Activated CD4-positive, alpha-beta T cell treated with anti-CD3 and anti-CD28 coated beads, Interleukin-2, amount 50 U/mL, for 4 hours (primary cell): Measurements from ENCODE around the gene OR56A1.
"Not testable (repeated sequence)": the region's sequence is repeated elsewhere in the genome, so short reads cannot be mapped to it uniquely, and the experiment has no call there.

Experiments
- DNase-seq, 2 experiments: peaks; one replicate each; pipeline ENCODE4 v3.0.0-alpha.2; 2020

Gene OR56A1, protein sequence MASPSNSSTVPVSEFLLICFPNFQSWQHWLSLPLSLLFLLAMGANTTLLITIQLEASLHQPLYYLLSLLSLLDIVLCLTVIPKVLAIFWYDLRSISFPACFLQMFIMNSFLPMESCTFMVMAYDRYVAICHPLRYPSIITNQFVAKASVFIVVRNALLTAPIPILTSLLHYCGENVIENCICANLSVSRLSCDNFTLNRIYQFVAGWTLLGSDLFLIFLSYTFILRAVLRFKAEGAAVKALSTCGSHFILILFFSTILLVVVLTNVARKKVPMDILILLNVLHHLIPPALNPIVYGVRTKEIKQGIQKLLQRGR

DNA sequence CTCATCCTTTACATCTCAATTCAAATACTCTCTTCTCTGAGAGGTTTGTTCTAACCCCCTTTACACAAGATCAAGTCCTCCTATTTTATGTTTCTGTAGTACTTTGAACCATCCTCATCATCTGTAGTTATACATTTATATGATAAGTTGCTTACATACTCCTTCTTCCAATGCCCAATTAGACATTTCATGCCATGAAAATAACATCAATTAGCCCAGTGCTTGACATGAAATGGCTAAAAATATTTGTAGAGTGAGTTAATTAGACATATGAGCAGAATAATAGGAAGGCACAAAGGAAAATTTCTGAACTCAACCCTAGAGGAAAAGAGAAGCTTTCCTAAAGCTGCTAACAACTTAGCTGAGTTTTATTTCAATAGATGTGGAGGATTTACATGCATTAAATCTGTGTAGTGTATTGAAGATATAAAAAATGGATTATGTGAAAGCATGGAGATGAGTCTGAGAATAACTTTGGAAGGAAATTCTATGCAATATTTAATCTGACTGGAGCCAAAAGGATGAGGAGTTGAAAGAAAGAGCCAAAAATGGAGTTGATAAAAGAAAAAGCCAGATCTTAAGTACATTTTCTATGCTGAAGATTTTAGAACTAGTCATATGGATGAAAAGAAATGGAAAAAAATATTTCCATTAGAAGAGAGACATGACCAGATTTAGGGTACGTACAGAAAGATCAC lies at the start of gene OR56A1:
TSS of gene OR56A1 (minus strand) at position 51 of the 698 bp plus-strand sequence. CDS start 3,066 bp downstream, outside the sequence.
- no peak for DNase-seq

DNA sequence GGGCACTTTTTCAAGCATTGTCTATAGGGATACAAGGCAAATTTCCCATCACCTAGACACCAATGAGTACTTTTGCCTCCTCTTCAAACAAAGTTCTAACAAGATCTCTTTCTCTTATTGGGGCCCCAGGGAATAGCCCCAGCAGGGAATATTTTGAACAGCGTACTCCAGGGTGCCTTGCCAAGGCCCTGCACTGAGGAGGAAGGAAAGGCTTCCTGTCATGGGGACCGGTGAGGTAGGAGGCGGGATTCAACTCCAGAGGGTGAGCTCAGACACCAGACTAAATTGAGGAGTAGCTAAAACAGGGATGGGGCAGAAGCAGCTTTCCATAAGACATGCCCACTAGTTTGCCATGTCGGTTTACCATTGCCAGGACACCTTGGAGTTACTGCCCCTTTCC lies 48.9 kb upstream of the OR56A1 start:
- DNase-seq = no peak

DNA sequence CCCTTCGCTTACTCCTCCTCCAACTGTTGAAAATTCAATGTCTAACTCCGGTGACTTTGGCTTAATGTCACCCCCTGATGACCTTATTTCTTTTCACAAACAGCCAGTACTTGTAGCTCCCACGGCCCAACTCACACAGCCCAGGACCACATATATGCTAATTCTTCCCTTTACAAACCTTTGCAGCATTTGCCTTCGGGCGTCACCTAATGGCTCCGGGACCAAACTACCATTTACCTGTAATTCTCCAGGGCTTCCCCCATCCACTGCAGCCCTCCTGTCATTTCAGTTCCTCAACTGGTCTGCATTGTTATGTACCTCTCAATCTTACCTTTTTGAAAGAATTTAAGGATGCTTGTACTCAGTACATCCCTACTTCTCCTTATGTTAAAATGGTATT lies 47.2 kb upstream of the OR56A1 start:
- DNase-seq = no peak

DNA sequence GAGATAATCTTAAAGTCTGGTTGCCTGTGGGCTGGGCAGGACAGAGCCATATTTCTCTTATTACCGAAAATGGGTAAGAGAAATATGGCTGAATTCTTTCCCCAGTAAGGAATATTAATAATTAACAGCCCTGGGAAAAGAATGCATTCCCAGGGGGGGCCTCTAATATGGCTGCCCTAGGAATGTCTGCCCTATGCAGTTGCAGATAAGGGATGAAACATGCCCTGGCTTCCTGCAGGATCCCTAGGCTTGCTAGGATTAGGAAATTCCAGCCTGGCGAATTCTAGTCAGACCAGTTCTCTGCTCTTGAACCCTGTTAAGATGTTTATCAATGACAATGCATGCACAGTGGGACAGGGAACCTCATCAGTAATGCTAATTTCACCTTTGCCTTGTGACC lies 45.9 kb upstream of the OR56A1 start:
- not testable (repeated sequence) for DNase-seq

DNA sequence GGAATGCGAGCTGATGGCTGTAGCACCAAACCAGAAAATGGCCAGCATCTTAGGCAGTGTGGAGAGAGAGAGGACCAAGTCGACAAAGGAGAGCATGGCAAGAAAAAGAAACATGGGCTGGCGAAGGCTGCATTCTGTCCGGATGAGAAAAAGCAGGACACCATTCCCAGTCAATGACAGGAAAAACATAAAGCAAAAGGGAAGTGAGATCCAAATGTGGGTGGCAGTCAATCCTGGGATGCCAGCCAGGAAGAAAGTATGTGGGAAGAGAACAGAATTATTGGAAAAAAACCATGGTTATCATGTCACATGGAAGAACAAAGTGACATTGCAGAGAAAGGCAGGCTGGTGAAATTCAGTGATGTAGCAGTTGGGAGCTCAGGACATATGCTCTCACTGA lies 36.9 kb upstream of the OR56A1 start:
- DNase-seq = no peak

DNA sequence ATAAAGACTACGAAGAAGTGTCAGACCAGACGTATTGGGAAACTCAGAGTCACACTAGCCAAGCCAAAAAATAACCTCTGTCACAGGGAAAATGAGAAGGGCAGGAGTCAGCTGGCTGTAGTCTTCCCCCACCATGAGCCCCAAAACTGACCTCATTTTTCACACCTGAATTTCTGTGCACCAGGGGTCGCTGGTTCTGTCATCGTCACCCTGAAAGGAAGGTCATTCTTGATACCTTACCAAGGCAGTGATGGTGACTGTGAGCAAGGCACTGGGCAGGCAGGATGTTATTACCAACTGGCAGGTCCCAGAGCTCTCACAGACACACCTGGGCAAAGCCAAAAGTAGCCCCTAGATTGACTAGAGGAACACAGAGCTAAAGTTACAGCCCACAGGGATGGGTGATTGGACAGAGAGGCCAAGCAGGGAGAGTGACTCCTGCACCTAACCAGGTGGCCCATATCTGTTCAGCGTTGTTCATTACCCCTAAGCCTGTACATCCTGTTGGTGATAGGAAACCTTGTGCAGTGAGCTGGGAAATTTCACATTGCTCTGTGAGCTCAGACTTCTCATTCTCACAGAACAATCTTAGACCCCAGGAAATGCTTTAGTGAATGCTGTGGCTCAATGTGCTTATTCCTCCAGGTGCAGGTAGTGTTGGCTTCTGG lies 32.3 kb upstream of the OR56A1 start:
- no peak for DNase-seq

DNA sequence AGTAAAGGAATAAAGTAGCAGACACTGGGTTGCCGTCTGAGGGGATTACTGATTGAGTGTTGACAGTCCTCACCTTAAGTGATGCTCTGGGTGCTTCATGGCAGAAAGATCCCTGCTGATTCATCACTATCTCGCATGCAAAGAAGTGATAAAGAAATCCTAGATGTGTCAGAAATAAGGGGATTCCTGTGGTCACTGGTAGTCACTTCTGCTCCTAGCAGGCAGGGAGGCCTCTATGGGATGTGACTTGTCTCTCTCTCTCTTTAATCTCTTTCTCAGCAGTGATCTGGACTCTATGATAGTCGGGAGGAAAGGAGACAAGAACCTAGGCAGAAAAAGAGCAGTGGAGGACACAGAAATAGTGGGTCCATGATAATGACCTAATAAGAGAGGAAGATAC lies 30.9 kb upstream of the OR56A1 start:
- DNase-seq = no peak

DNA sequence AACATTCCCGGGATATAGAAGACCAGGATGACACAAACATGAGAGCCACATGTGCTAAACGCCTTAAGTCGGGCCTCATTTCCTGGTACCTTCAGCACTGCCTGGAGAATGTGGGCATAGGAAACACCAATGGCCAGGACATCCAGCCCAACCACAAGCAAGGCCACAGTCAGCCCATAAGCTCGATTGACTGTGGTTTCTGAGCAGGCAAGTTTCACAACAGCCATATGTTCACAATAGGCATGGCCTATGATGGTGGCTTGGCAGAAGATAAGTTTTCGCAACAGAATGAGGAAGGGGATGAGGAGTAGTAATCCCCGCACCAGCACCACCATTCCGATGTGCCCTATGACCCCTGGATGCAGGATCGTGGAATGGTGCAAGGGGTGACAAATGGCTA lies 26.9 kb upstream of the OR56A1 start:
- DNase-seq = no peak

DNA sequence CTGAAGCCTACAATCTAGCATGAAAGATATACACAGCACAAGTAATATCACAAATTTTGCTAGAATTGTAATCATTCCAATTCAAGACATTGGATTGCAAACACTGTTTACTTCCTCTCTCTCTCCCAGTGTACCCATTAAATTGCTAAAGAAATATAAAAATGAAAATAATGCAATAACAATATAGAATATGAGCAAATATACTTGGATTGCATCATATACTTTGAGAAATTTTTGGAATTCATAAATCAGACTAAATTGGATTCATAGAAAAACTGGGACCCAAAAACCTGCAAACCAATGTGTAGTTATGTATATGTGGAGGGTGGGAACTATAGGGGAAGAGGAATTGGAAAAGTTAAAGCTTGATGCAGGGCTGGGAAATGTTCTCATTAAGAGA lies 25.0 kb upstream of the OR56A1 start:
- no peak for DNase-seq

DNA sequence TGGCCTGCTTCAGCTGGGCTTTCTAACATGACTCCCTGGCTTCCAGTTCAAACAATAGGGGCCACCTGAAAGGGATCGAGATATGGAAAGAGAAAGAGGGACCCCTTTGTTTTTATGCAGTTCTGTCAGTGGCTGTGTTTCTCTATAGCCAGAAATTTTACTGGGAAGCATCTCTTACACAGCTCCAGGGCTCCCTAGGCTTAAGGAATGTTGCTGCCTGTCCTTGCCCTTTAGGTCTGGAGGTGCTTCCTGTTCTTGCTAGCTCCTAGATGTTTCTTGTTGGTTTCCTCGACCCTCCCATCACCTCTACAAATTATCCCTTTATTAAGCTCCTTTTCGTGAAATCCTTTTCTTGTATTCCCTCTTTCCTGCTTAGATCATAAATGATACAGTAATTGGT lies 21.8 kb upstream of the OR56A1 start:
- DNase-seq = no peak

DNA sequence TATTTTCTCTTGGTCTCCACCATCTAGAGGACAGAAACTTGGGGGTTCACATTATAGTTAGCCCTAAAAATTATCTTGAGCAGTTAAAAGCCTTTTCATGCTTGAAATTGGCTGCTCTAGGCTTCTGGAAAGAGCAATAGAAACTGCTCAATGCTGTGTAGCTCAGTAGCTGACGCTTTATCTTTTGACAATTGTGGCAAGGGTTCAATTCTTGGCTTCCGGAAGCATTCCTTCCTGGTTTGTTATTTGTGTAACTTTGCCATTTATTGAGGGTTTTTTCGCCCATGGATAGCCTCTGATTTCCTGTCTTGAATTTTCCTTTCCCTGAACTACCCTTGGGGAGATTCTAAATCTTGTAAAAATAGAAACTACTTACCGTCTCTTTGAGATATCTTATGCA lies 10.3 kb upstream of the OR56A1 start:
- no peak for DNase-seq

DNA sequence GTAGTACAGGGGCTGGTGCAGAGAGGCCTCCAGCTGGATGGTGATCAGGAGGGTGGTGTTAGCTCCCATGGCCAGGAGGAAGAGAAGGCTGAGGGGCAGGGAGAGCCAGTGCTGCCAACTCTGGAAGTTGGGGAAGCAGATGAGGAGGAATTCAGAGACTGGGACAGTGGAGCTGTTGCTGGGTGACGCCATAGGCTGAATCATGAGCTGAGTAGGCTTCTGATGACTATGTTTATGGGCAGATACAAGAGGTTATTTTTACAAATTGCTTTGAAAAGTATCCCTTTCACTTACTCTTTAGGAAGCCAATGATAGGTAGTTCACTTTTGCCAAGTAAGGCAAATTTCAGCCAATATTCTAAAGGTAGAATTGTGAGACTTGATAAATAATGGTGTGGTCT lies 3.1 kb downstream of the OR56A1 start:
- DNase-seq = no peak

DNA sequence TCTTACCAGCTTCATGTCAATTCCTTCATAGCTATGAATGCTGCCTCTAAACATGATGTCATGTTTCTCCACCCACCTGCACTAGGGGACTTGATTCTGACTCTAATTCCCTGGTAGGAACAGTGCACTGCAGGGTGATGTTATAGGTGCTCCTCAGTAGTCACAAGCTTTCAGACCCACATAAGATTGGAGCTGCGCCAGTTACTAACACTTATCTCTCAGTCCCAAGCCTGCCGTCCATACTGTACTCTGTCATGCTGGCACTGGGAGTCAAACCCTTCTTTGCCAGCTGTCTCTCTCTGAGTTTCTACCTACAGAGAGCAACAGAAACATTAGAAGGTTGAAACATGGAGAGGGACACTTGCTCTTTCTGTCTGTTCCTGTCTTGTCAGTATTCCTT lies 5.5 kb downstream of the OR56A1 start:
- no peak for DNase-seq

DNA sequence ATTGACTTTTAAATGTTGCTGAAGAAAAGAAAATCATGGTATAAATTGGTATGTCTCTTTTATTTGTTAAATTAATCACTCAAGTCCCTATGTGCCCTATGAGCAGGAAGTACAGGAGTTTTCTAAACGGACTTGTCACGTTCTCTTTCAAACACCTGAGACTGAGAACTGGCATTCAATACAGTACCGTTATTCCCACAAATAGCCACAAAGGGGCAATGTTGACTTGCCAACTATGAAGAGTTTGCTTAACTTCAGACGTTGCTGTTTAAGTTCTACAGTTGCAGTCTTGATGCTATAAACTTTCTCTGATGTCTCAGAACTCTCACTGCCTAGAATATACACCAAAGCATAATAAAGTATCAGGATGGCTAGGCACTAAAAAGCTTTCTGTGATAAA lies 7.6 kb downstream of the OR56A1 start:
- no peak for DNase-seq

DNA sequence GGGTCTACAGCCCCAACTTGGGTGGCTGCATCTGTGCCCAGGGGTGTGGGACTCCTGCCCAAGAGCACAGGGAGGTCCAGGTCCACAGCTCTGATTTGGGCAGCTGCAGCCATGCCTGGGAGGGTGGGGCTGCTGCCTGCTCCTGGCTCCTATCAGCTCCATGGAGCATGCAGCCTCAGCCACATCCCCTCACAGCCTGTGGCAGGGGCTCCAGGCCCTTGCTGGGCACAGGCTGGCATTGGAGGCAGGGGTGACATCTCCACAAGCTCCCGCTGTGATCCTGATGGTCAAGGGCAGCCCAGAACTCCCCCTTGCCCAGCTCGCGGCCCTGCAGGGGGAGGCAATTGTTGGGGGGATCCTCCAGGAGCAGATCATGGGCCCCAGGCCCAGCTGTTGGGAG lies 17.5 kb downstream of the OR56A1 start:
- DNase-seq = no peak

DNA sequence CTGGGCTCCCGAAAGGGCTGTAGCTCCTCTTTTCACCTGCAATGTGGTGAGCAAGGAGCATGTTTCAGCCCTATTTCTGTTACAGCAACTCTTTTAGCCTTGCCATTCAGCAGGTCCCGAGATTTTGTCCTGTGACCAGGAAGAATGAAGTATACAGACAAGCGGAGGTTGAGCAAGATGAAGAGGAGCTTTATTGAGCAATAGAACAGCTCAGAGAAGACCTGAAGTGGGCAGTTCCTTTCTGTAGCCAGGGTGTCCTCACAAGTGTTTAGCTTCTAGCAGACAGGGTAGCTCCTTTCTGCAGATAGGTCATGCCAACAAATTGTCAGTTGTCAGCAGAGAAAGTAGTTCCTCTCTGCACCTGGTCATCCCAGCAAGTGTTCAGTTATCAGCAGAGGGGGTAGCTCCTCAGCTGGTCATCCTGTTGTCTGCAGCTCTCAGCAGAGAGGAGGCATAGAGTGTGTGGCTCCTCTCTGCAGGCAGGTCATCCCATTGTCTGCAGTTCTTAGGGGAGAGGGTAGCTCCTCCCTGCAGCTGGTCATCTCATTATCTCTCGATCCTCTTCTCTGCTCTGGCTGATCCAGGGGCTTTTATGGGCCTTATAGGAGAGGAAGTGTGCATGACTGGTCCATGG lies 18.4 kb downstream of the OR56A1 start:
- DNase-seq = no peak

DNA sequence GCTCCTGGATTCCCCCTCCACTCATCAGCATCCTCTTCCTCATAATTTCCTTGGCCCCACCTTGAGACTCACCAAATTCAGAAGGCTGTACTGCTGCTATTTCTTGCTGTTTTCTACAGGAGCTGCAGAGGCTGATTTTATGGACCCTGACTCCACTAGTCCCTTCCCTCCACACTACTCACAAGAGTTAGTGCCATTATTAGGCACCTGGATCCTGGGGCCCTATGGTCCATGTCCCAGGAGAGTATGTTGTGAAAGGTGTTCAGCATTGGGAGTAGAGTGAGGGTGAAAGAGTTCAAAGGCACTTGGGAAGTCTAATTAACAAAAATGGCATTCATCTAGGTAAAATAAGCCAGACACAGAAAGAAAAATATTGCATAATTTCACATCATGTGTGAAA lies 23.7 kb downstream of the OR56A1 start, which contains the start of gene OR56A4:
TSS of gene OR56A4 (minus strand) at position 101 of the 400 bp plus-strand sequence. CDS start 3,954 bp downstream, outside the sequence.
- no peak for DNase-seq

DNA sequence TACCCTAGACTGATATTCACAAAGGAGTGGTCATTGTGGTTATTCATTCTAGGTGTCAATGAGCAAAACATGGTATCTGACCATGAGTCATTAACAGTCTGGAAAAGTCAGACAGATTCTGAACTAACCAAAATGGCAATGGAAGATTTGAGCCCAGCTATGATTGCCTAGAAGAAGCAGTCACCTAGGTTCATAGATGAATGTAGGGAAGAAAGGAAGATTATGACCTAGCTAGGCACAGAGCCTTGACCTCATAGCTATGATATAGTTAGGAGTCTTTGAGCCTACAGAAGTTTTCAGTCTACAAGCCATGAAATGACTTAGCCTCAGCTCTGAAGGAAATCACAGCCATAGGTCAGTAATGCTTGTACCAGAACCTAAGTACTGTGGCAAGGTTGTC lies 24.2 kb downstream of the OR56A1 start:
- DNase-seq = no peak

DNA sequence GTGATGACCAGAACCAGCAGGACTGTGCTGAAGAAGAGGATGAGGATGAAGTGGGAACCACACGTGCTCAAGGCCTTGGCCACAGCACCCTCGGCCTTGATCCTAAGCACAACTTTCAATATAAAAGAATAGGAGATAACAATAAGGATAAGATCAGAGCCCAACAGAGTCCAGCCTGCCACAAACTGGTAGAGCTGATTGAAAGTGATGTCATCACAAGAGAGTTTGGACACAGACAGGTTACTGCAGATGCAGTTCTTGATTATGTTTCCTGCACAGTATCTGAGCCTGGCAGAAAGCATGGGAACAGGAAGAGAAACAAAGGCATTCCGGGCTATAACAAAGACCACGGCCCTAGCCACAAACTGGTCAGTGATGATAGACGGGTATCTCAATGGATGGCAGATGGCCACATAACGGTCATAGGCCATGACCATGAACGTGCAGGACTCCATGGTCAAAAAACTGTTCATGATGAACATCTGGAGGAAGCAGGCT lies 28.3 kb downstream of the OR56A1 start:
- no peak for DNase-seq

DNA sequence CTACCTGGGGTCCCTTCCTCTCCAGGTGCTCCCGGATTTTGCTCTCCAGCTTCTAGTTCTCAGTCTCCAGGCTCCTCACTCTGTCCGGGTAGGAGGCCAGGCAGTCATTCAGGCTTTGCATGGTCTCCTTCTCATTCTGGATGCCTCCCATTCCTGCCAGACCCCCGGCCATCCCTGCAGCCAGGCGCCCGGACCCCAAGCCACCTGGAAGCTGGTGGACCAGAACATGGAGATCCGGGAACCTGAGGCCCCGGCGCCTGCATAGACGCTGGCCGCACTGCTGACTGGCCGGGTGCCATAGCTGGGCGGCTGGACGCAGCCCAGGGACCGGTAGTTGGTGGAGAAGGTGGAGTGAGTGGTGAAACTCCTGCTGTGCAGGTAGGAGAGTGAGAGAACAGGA lies 35.8 kb downstream of the OR56A1 start:
- no peak for DNase-seq

DNA sequence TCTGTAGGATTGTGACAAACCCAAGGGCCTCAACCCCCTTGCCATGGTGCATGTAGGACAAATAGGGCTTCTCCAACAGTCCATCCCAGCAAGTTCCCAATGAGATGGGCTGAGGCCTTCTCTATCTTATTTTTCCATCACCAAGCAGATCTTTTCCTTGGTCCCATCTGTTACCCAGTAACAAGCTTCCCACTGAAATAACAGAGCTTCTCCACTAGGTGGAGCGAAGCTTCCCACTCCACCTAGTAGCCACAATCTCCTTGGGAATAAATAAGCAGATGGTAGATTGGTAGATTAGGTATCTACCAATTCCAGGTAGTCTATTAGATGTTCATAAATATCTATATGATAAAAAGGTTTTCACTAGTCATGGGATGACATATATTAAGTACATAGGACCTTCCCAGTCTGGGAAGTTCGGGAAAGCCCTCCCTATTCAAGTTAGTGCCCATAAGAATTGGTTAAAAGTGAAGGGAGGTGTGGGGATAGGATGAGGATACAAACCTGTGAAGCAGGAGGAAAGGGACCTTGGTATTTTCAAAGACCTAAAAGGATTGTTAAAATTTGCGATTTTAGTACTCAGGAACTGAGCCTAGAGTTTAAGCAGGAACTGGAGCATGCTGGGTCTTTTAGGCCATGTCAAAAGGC lies 37.8 kb downstream of the OR56A1 start:
- no peak for DNase-seq

DNA sequence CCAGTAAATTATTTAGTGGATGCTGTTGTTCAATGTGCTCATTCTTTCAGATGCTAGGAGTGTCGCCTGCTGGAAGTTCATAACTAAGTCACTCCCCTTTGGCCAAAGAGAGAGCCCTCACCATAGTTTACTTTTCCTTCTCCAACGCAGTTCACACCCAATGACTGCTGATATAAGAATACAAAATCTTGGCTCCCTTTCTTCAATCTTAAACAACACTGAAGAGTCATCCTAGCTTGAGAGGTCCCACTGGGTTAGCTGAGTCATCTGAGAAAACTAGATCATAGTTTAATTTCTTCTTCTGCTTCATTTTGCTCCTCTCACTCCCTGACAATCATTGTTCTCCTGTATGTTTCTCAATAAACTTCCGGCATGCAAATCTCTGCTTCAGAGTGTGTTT lies 38.4 kb downstream of the OR56A1 start:
- no peak for DNase-seq

DNA sequence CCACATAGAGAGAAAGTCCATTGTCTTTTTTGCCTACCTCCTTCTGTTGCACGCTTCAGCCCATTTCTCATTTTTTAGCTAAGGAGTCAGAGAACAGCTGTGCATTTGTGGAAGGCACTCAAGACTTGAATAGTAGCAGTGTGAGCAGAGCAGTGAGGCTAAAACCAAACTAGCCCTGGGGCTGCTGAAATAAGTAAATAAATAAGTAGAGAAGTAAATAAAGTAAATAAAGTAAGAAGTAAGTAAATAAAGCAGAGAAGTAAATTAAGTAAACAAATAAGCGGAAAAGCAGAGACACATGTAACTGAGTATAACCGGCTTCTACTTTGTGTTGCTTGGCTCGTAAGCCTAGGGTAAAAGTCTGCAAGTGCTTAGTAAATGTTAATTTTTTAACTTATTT lies 41.4 kb downstream of the OR56A1 start:
- no peak for DNase-seq
